SK-N-SH (cell line): ENCODE results near the gene MOV10L1.

Experiments used
- EP300 ChIP-seq, 2 experiments: IDR thresholded peaks; 2 replicates each; pipeline versions ENCODE4 v1.4.0 to v1.6.1; 2012; ENCODE audit warnings: borderline replicate concordance in 1 of 2, low read depth in 1 of 2, low read length in 1 of 2
- GATA2 ChIP-seq: sonication (generic); formaldehyde crosslinking; IDR thresholded peaks from 2 replicates; pipeline ENCODE4 v1.5.0; 2020; ENCODE audit warnings: mild to moderate bottlenecking, missing genetic modification reagents
- MEF2A ChIP-seq: IDR thresholded peaks from 2 replicates; pipeline ENCODE4 v1.4.0; 2012; ENCODE audit warnings: low read depth, borderline replicate concordance
- POLR2AphosphoS5 ChIP-seq: IDR thresholded peaks from 2 replicates; pipeline ENCODE4 v1.6.1; 2012; ENCODE audit warnings: low read depth, low read length
- RAD21 ChIP-seq: IDR thresholded peaks from 2 replicates; pipeline ENCODE4 v1.6.1; 2012; ENCODE audit warnings: mild to moderate bottlenecking, low read length
- SIN3A ChIP-seq: IDR thresholded peaks from 2 replicates; pipeline ENCODE4 v1.6.1; 2012; ENCODE audit warnings: low read depth, mild to moderate bottlenecking, low read length, moderate library complexity, borderline replicate concordance
- SMC3 ChIP-seq: IDR thresholded peaks from 2 replicates; pipeline ENCODE4 v1.6.1; 2012; ENCODE audit warnings: low read depth, low read length, improper control_type of control experiment
- TAF1 ChIP-seq: IDR thresholded peaks from 2 replicates; pipeline ENCODE4 v1.6.1; 2012; ENCODE audit warnings: low read depth, mild to moderate bottlenecking, low read length, moderate library complexity, borderline replicate concordance
- TF ChIP-seq, protein P1 (sequence below): fragments of 200-600 bp; sonication (generic); IDR thresholded peaks from 2 replicates; pipeline ENCODE4 v1.6.1; 2017; ENCODE audit warnings: antibody characterized with exemption, mild to moderate bottlenecking, moderate library complexity
- TF ChIP-seq, protein P2 (sequence below): IDR thresholded peaks from 2 replicates; pipeline ENCODE4 v1.4.0; 2012; ENCODE audit warnings: low read depth
- TF ChIP-seq, protein P3 (sequence below): fragments of 150-350 bp; IDR thresholded peaks from 2 replicates; pipeline ENCODE4 v1.6.1; 2017; ENCODE audit warnings: antibody characterized with exemption, low read length, low read depth, borderline replicate concordance
- TF ChIP-seq, protein P4 (sequence below): IDR thresholded peaks from 2 replicates; pipeline ENCODE4 v1.6.1; 2012; ENCODE audit warnings: mild to moderate bottlenecking, low read depth, low read length, moderate library complexity
- TF ChIP-seq, protein P5 (sequence below): IDR thresholded peaks from 2 replicates; pipeline ENCODE4 v1.4.0; 2012; ENCODE audit warnings: low read depth, borderline replicate concordance

DNA sequence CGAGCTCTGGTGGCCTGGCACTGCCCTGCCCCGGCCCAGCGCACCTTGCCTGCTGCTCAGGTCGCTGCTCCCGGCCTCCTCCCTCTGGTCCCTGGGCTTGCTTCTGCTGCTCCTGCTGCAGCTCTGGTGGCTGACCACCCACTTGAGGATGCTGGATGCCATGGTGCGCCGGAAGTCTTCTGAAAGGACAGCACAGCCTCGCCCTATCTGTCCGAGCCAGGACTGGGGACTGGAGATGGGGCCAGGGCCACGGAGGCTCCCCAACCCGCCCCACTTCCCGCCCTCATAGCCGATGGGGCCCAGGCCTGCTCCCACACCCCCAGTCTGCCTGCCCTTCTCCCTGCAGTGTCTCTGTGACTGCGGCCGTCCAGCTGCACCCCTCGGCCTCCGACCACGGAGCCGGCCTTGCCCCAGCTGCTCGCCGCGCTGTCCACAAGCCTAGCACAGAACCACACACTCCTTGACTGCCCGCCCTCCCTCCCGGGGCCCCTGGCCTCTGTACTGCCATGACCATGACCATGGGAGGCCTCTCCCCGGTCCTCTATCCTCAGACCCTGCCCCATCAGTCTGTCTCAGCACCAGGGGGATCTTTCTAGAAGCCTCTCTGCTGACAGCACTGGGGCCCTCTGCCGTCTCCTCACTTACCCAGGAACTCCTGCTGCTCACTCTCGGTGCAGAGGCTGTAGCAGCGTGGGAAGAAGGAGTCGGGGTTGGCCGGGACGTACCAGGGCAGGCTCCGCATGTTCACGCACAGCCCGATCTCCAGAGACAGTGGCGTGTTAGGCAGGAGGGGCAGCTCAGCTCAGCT lies 44.4 kb upstream of the MOV10L1 start:
- no peak for TF ChIP-seq GATA2 (CRISPR knock-in tag)
- TF ChIP-seq SMC3 = no peak
- no peak for TF ChIP-seq SIN3A
- TF ChIP-seq, protein P1, sequence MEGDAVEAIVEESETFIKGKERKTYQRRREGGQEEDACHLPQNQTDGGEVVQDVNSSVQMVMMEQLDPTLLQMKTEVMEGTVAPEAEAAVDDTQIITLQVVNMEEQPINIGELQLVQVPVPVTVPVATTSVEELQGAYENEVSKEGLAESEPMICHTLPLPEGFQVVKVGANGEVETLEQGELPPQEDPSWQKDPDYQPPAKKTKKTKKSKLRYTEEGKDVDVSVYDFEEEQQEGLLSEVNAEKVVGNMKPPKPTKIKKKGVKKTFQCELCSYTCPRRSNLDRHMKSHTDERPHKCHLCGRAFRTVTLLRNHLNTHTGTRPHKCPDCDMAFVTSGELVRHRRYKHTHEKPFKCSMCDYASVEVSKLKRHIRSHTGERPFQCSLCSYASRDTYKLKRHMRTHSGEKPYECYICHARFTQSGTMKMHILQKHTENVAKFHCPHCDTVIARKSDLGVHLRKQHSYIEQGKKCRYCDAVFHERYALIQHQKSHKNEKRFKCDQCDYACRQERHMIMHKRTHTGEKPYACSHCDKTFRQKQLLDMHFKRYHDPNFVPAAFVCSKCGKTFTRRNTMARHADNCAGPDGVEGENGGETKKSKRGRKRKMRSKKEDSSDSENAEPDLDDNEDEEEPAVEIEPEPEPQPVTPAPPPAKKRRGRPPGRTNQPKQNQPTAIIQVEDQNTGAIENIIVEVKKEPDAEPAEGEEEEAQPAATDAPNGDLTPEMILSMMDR = no peak
- TF ChIP-seq, protein P2, sequence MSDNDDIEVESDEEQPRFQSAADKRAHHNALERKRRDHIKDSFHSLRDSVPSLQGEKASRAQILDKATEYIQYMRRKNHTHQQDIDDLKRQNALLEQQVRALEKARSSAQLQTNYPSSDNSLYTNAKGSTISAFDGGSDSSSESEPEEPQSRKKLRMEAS = no peak
- no peak for TF ChIP-seq TAF1
- TF ChIP-seq POLR2AphosphoS5 = no peak
- TF ChIP-seq, protein P3, sequence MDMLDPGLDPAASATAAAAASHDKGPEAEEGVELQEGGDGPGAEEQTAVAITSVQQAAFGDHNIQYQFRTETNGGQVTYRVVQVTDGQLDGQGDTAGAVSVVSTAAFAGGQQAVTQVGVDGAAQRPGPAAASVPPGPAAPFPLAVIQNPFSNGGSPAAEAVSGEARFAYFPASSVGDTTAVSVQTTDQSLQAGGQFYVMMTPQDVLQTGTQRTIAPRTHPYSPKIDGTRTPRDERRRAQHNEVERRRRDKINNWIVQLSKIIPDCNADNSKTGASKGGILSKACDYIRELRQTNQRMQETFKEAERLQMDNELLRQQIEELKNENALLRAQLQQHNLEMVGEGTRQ = no peak
- TF ChIP-seq RAD21 = no peak
- TF ChIP-seq, protein P4, sequence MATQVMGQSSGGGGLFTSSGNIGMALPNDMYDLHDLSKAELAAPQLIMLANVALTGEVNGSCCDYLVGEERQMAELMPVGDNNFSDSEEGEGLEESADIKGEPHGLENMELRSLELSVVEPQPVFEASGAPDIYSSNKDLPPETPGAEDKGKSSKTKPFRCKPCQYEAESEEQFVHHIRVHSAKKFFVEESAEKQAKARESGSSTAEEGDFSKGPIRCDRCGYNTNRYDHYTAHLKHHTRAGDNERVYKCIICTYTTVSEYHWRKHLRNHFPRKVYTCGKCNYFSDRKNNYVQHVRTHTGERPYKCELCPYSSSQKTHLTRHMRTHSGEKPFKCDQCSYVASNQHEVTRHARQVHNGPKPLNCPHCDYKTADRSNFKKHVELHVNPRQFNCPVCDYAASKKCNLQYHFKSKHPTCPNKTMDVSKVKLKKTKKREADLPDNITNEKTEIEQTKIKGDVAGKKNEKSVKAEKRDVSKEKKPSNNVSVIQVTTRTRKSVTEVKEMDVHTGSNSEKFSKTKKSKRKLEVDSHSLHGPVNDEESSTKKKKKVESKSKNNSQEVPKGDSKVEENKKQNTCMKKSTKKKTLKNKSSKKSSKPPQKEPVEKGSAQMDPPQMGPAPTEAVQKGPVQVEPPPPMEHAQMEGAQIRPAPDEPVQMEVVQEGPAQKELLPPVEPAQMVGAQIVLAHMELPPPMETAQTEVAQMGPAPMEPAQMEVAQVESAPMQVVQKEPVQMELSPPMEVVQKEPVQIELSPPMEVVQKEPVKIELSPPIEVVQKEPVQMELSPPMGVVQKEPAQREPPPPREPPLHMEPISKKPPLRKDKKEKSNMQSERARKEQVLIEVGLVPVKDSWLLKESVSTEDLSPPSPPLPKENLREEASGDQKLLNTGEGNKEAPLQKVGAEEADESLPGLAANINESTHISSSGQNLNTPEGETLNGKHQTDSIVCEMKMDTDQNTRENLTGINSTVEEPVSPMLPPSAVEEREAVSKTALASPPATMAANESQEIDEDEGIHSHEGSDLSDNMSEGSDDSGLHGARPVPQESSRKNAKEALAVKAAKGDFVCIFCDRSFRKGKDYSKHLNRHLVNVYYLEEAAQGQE = no peak
- no peak for TF ChIP-seq MEF2A
- no peak for TF ChIP-seq EP300 (IDR thresholded peaks at IDR 0.05; ENCODE audit: borderline replicate concordance in 1 of 2, low read depth in 1 of 2, low read length in 1 of 2)
- TF ChIP-seq, protein P5, sequence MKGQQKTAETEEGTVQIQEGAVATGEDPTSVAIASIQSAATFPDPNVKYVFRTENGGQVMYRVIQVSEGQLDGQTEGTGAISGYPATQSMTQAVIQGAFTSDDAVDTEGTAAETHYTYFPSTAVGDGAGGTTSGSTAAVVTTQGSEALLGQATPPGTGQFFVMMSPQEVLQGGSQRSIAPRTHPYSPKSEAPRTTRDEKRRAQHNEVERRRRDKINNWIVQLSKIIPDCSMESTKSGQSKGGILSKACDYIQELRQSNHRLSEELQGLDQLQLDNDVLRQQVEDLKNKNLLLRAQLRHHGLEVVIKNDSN = no peak
